Measurements from ENCODE around the gene OXNAD1.

OXNAD1 gene

GRCh38 chr3:16236030-16236639 is 28.9 kb upstream of the OXNAD1 start:
- Histone ChIP-seq H3K36me3 (ENCODE audit: control insufficient read depth, insufficient read depth, low read length) (no peaks in the 10 kb centered on the region), H3K9ac (ENCODE audit: low read depth, low read length) (no peak overlapping the region), H3K27me3 (ENCODE audit: control insufficient read depth, insufficient read depth, low read length) (no peaks in the 10 kb centered on the region), H3K4me3 (ENCODE audit: low read depth, low read length) (no peak overlapping the region), H3K9me3 (ENCODE audit: control insufficient read depth, insufficient read depth, low read length) (no peaks in the 10 kb centered on the region), H3K4me1 (ENCODE audit: control insufficient read depth, insufficient read depth, low read length) (no peaks in the 10 kb centered on the region)

- H3K9ac ChIP-seq (ENCODE audit: low read depth, low read length) = no peak overlapping the region
- H3K36me3 ChIP-seq (ENCODE audit: control insufficient read depth, insufficient read depth, low read length) = no peaks in the 10 kb centered on the region
- no peak overlapping the region for H3K4me3 ChIP-seq (ENCODE audit: low read depth, low read length)
- no peaks in the 10 kb centered on the region for H3K9me3 ChIP-seq (ENCODE audit: control insufficient read depth, insufficient read depth, low read length)
- H3K4me1 ChIP-seq (ENCODE audit: control insufficient read depth, insufficient read depth, low read length) = no peaks in the 10 kb centered on the region
- no peaks in the 10 kb centered on the region for H3K27me3 ChIP-seq (ENCODE audit: control insufficient read depth, insufficient read depth, low read length)
Observed at GRCh38 chr3:16236856-16237393, 28.1 kb upstream of the OXNAD1 start.

- Histone ChIP-seq H3K9me3 (ENCODE audit: control insufficient read depth, insufficient read depth, low read length) (no peaks in the 10 kb centered on the region), H3K27me3 (ENCODE audit: control insufficient read depth, insufficient read depth, low read length) (no peaks in the 10 kb centered on the region), H3K9ac (ENCODE audit: low read depth, low read length) (no peak overlapping the region), H3K4me3 (ENCODE audit: low read depth, low read length) (no peak overlapping the region), H3K36me3 (ENCODE audit: control insufficient read depth, insufficient read depth, low read length) (no peaks in the 10 kb centered on the region), H3K4me1 (ENCODE audit: control insufficient read depth, insufficient read depth, low read length) (no peaks in the 10 kb centered on the region)
Observed at GRCh38 chr3:16239086-16239770, 25.8 kb upstream of the OXNAD1 start.

- Histone ChIP-seq H3K9ac (ENCODE audit: low read depth, low read length) (no peak overlapping the region), H3K4me1 (ENCODE audit: control insufficient read depth, insufficient read depth, low read length) (no peaks in the 10 kb centered on the region), H3K9me3 (ENCODE audit: control insufficient read depth, insufficient read depth, low read length) (no peaks in the 10 kb centered on the region), H3K4me3 (ENCODE audit: low read depth, low read length) (no peak overlapping the region), H3K36me3 (ENCODE audit: control insufficient read depth, insufficient read depth, low read length) (no peaks in the 10 kb centered on the region), H3K27me3 (ENCODE audit: control insufficient read depth, insufficient read depth, low read length) (no peaks in the 10 kb centered on the region)
Observed at GRCh38 chr3:16239780-16240179, 25.2 kb upstream of the OXNAD1 start.

GRCh38 chr3:16240229-16241023 is 24.6 kb upstream of the OXNAD1 start:
- H3K4me3 ChIP-seq (ENCODE audit: low read depth, low read length) = no peak overlapping the region
- no peaks in the 10 kb centered on the region for H3K27me3 ChIP-seq (ENCODE audit: control insufficient read depth, insufficient read depth, low read length)
- no peaks in the 10 kb centered on the region for H3K9me3 ChIP-seq (ENCODE audit: control insufficient read depth, insufficient read depth, low read length)
- no peak overlapping the region for H3K9ac ChIP-seq (ENCODE audit: low read depth, low read length)
- no peaks in the 10 kb centered on the region for H3K4me1 ChIP-seq (ENCODE audit: control insufficient read depth, insufficient read depth, low read length)
- no peaks in the 10 kb centered on the region for H3K36me3 ChIP-seq (ENCODE audit: control insufficient read depth, insufficient read depth, low read length)

GRCh38 chr3:16241225-16241624 is 23.8 kb upstream of the OXNAD1 start:
- Histone ChIP-seq H3K9me3 (ENCODE audit: control insufficient read depth, insufficient read depth, low read length) (no peaks in the 10 kb centered on the region), H3K9ac (ENCODE audit: low read depth, low read length) (no peak overlapping the region), H3K36me3 (ENCODE audit: control insufficient read depth, insufficient read depth, low read length) (no peaks in the 10 kb centered on the region), H3K27me3 (ENCODE audit: control insufficient read depth, insufficient read depth, low read length) (no peaks in the 10 kb centered on the region), H3K4me1 (ENCODE audit: control insufficient read depth, insufficient read depth, low read length) (no peaks in the 10 kb centered on the region), H3K4me3 (ENCODE audit: low read depth, low read length) (no peak overlapping the region)

- Histone ChIP-seq H3K36me3 (ENCODE audit: control insufficient read depth, insufficient read depth, low read length) (no peaks in the 10 kb centered on the region), H3K27me3 (ENCODE audit: control insufficient read depth, insufficient read depth, low read length) (no peaks in the 10 kb centered on the region), H3K9ac (ENCODE audit: low read depth, low read length) (no peak overlapping the region), H3K4me1 (ENCODE audit: control insufficient read depth, insufficient read depth, low read length) (no peaks in the 10 kb centered on the region), H3K9me3 (ENCODE audit: control insufficient read depth, insufficient read depth, low read length) (no peaks in the 10 kb centered on the region), H3K4me3 (ENCODE audit: low read depth, low read length) (no peak overlapping the region)
Observed at GRCh38 chr3:16242177-16242576, 22.8 kb upstream of the OXNAD1 start.

- Histone ChIP-seq H3K27me3 (ENCODE audit: control insufficient read depth, insufficient read depth, low read length) (no peaks in the 10 kb centered on the region), H3K9ac (ENCODE audit: low read depth, low read length) (no peak overlapping the region), H3K9me3 (ENCODE audit: control insufficient read depth, insufficient read depth, low read length) (no peaks in the 10 kb centered on the region), H3K4me1 (ENCODE audit: control insufficient read depth, insufficient read depth, low read length) (peaks cover 2% of the 10 kb centered on the region), H3K36me3 (ENCODE audit: control insufficient read depth, insufficient read depth, low read length) (no peaks in the 10 kb centered on the region), H3K4me3 (ENCODE audit: low read depth, low read length) (no peak overlapping the region)
Observed at GRCh38 chr3:16243706-16244490, 21.1 kb upstream of the OXNAD1 start.

GRCh38 chr3:16245609-16246008 is 19.4 kb upstream of the OXNAD1 start:
- Histone ChIP-seq H3K9ac (ENCODE audit: low read depth, low read length) (no peak overlapping the region), H3K4me3 (ENCODE audit: low read depth, low read length) (no peak overlapping the region), H3K9me3 (ENCODE audit: control insufficient read depth, insufficient read depth, low read length) (no peaks in the 10 kb centered on the region), H3K27me3 (ENCODE audit: control insufficient read depth, insufficient read depth, low read length) (no peaks in the 10 kb centered on the region), H3K36me3 (ENCODE audit: control insufficient read depth, insufficient read depth, low read length) (no peaks in the 10 kb centered on the region), H3K4me1 (ENCODE audit: control insufficient read depth, insufficient read depth, low read length) (peaks cover 2% of the 10 kb centered on the region)

GRCh38 chr3:16247282-16248061 is 17.5 kb upstream of the OXNAD1 start:
- no peaks in the 10 kb centered on the region for H3K9me3 ChIP-seq (ENCODE audit: control insufficient read depth, insufficient read depth, low read length)
- no peak overlapping the region for H3K9ac ChIP-seq (ENCODE audit: low read depth, low read length)
- peaks cover 2% of the 10 kb centered on the region for H3K4me1 ChIP-seq (ENCODE audit: control insufficient read depth, insufficient read depth, low read length)
- H3K27me3 ChIP-seq (ENCODE audit: control insufficient read depth, insufficient read depth, low read length) = no peaks in the 10 kb centered on the region
- H3K4me3 ChIP-seq (ENCODE audit: low read depth, low read length) = no peak overlapping the region
- H3K36me3 ChIP-seq (ENCODE audit: control insufficient read depth, insufficient read depth, low read length) = no peaks in the 10 kb centered on the region

- no peaks in the 10 kb centered on the region for H3K9me3 ChIP-seq (ENCODE audit: control insufficient read depth, insufficient read depth, low read length)
- no peaks in the 10 kb centered on the region for H3K27me3 ChIP-seq (ENCODE audit: control insufficient read depth, insufficient read depth, low read length)
- H3K9ac ChIP-seq (ENCODE audit: low read depth, low read length) = no peak overlapping the region
- H3K4me1 ChIP-seq (ENCODE audit: control insufficient read depth, insufficient read depth, low read length) = peaks cover 2% of the 10 kb centered on the region
- no peaks in the 10 kb centered on the region for H3K36me3 ChIP-seq (ENCODE audit: control insufficient read depth, insufficient read depth, low read length)
- no peak overlapping the region for H3K4me3 ChIP-seq (ENCODE audit: low read depth, low read length)
Observed at GRCh38 chr3:16248556-16248955, 16.5 kb upstream of the OXNAD1 start.

Measured in iPS-15b (cell line).